HG03108 (cell line): ENCODE measurements around the gene CLOCK.
A peak's percentile ranks its signal among the peaks of the same experiment; 100 is the strongest.
"Not testable (repeated sequence)": the region's sequence is repeated elsewhere in the genome, so short reads cannot be mapped to it uniquely, and the experiment has no call there.

Experiments used
- ATAC-seq: cut with Tn5 transposase; IDR thresholded peaks from one replicate; pipeline ENCODE4 v1.9.1; 2021; ENCODE audit warnings: moderate library complexity; ENCODE audit not compliant: unreplicated experiment

Gene CLOCK, protein sequence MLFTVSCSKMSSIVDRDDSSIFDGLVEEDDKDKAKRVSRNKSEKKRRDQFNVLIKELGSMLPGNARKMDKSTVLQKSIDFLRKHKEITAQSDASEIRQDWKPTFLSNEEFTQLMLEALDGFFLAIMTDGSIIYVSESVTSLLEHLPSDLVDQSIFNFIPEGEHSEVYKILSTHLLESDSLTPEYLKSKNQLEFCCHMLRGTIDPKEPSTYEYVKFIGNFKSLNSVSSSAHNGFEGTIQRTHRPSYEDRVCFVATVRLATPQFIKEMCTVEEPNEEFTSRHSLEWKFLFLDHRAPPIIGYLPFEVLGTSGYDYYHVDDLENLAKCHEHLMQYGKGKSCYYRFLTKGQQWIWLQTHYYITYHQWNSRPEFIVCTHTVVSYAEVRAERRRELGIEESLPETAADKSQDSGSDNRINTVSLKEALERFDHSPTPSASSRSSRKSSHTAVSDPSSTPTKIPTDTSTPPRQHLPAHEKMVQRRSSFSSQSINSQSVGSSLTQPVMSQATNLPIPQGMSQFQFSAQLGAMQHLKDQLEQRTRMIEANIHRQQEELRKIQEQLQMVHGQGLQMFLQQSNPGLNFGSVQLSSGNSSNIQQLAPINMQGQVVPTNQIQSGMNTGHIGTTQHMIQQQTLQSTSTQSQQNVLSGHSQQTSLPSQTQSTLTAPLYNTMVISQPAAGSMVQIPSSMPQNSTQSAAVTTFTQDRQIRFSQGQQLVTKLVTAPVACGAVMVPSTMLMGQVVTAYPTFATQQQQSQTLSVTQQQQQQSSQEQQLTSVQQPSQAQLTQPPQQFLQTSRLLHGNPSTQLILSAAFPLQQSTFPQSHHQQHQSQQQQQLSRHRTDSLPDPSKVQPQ

GRCh38 chr4:55546756-55547465, at the start of gene CLOCK:
Gene CLOCK (minus strand): TSS chr4:55546909. CDS start chr4:55482785, 64,124 bp downstream.
- ATAC-seq: peak; percentile 64

- no peak for ATAC-seq
These were observed 45.3 kb upstream of the CLOCK start, which contains the start of gene PDCL2 for GRCh38 chr4:55592014-55592413. Gene PDCL2 (minus strand): TSS chr4:55592245. CDS start chr4:55592109, 136 bp downstream.

GRCh38 chr4:55588160-55588559, 41.5 kb upstream of the CLOCK start:
- ATAC-seq: no peak

DNA sequence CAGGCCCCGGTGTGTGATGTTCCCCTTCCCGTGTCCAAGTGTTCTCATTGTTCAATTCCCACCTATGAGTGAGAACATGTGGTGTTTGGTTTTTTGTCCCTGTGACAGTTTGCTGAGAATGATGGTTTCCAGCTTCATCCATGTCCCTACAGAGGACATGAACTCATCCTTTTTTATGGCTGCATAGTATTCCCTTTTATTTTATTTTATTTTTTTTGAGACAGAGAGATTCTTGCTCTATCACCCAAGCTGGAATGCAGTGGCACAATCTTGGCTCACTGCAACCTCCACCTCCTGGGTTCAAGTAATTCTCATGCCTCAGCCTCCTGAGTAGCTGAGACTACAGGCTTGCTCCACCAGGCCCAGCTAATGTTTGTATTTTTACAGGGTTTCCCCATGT, 36.1 kb upstream of the CLOCK start:
- not testable (repeated sequence) for ATAC-seq

DNA sequence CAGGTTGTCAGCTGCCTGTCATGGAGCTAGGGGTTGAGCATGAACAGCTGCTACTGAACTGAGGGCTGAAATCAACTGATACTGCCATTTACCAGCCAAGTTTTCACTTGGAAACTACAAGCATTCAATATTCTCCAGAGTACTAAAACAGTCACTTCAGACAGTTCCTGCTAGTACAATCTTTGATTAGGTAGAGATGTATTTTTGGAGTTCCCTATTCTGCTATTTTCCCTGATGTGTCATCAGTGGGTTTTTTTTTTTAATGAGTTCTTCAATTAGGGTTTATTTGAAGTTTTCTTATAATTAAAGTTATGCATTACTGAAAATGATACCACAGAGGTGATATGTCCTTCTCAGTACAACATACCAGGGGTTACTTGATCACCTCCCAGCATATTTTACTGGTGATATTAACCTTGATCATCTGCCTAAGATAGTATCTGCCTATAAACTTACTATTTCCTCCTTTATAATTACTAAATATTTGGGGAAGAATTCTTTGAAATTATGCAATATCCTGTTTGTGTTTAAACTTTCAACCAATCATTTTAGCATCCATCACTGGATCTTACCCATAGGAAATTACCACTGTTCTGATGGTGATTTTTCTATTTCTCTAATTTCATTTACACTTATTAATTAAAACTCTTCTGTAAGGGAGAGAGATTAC, 31.8 kb upstream of the CLOCK start:
- ATAC-seq: no peak

DNA sequence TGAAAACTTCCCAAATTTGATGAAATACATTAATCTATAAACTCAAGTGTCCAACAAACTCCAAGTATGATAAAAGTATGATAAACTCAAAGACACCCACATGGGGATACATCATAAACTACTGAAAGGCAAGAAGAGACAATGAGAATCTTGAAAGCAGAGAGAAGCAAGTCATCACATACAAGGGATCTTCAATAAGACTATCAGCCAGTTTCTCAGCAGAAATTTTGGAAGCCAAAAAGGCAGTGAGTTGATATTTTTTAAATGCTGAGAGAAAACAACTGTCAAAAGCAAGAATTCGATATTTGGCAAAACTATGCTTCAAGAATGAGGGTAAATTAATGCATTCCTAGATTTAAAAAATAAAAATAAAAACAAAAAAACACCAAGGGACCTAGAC, 28.8 kb upstream of the CLOCK start:
- ATAC-seq: no peak

DNA sequence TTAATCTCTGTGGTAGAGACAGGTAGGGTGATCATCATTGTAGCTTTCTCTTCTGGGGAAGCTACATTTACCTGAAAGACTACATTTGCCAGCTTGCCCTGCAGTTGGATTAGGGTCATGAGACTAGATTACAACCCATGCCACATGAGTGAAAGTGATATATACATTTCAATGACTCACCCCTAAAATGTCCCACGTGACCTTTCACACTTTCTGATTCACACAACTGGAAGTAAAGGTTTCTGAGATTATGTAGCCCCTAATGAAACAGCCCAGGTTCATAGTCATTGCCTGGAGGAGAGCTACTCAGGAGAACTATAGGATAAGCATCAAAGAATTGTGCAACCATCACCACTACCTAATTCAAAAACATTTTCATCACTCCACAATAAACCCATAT, 27.5 kb upstream of the CLOCK start:
- ATAC-seq: no peak

DNA sequence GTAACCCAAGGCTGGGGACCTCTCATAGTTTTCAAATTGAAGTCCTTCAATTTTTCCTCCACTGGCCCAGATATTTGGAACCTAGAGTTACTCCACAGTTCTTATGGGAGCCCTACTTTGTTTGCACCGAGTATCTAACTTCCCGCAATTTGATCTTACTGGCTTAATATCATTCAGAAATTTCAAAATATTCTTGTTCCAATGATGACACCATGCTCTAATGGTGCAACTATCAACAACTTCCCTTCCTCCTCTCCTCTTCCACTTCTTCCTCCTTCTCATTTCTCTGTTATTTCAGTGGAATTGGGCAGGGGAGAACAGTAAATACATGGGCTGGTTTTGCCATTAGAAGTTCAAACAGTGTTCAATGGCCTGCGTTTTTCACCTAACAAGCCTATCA, 25.1 kb upstream of the CLOCK start:
- ATAC-seq: no peak

DNA sequence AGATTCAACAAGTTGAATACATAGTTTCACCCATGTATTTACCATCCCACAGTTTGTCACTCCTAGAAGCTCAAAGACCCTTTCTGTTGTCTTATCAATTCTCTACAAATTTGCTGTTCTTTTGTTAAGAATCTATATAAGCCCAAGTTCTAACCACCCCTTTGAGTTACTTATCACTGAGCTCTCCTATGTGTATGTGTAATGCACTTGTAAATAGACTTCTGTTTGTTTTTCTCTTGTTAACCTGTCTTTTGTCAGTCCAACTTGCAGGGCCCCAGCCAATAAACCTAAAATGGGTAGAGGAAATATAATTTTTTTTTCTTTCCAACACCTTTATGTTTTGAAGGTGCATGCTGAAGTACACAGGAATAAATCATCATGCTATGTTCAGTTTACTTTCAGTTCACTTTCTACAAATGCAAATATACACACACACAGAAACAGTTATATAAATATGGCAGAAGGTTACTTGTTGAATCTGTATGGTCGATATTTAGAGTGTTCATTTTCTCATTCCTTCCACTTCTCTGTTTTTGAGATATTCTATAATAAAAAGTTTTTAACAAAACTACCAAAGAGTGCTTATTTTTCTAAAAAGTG, 22.3 kb upstream of the CLOCK start:
- no peak for ATAC-seq

DNA sequence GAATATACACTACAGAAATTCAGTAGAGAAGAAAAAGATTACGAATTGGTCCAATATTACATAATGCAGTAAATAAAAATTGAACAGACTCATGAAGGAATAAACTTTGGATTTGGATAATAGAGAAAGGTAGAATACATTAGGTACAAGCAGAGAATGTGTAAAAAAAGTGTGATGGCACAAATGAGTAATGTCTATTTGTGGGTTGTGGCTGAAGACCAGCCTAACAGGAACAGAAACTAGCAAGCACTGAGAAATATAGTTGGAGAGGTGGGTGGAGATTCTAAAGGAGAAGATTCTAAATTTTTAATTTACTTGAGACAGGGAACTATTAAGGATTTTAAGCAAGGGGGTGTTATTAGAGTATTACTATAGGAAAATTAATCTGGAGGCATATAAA, 15.2 kb upstream of the CLOCK start:
- ATAC-seq: peak; percentile 99

DNA sequence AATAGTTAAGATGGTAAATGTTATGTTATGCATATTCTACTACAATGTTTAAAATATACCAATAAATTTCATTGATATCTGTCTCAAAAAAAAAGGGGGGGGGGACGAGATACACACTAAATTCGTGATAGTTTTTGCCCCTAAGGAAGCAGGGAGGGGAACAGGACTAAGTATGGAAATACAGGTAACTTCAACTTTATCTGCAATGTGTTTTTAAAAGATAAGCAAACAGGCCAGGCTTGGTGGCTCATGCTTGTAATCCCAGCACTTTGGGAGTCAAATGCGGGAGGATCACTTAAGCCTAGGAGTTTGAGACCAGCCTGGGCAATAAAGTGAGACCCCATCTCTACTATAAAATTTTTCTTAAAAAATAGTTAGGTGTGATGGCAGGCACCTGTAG, 13.4 kb upstream of the CLOCK start:
- ATAC-seq: no peak

DNA sequence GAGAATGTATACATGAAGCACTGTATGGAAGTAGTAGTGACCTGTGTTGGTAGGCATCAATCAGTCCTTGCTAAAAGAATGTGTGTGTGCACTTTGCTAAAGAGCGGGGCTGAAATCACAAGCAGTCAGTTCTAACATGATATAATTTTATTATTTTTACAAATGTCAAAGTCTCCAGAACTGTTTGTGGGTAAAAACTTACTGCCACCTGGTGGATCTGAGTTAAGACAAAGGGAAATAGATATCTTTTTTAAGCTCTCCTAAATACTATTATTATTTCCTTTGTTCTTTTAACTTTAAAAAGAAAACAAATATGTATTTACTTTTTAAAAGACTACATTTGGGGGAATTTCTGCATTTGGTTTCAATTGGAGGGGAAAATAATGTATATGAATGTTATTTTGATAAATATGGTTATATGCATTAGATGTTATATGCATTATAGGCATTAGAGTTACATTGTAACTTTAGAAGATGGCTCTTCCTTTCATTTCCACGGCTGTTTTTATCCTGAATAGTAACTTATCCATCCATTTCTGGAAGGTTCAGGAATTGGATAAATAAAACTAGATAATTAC, 7.8 kb upstream of the CLOCK start:
- no peak for ATAC-seq

GRCh38 chr4:55553441-55554201, 6.9 kb upstream of the CLOCK start:
- no peak for ATAC-seq

DNA sequence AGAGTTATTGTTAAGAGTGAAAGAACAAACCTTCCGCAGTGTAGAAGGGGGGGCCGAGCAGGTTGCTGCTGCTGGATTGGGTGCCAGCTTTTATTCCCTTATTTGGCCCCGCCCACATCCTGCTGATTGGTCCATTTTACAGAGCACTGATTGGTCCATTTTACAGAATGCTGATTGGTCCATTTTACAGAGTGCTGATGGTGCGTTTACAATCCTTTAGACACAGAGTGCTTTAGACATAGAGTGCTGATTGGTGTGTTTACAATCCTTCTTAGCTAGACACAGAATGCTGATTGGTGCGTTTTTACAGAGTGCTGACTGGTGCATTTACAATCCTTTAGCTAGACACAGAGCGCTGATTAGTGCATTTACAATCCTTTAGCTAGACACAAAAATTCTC, 5.3 kb upstream of the CLOCK start:
- ATAC-seq: not testable (repeated sequence)

DNA sequence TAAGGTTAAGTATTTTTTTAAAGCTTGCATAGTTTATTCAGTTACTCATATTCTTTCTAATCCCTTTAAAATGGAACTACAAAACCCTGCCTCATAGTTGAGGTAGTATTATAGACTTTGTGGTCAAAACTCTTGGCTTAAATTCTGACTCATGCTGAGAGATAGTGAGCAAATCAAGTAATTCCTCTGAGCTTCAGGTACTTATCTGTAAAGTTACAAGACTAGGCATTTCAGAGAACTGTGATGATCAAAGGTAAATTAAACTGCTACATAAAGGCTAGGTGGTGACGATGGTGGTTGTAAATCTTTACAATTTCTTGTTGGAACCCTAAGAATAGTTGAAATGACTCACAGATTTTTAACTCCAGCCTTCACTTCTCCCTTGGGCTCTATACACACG, 3.2 kb upstream of the CLOCK start:
- ATAC-seq: no peak

- ATAC-seq: no peak
These were observed 1.2 kb upstream of the CLOCK start for GRCh38 chr4:55547918-55548317.

DNA sequence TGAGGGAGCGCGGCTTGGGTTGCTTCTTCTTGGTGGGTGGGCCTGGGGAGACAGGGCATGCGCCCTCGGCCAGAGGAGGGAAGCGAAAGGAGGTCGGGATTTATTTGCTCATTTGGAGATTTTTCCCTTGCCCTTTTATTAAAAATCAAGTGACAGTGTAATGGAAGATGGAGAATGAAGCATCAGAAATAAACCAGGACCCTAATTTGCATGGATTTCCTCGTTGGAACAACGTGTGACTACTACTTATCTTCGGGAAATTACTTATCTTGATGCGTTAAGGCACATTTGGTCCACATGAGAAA, 709 bp upstream of the CLOCK start:
- no peak for ATAC-seq

GRCh38 chr4:55546506-55546755, 278 bp downstream of the CLOCK start:
- no peak for ATAC-seq

- peak; percentile 42 for ATAC-seq
These were observed 836 bp downstream of the CLOCK start for GRCh38 chr4:55545641-55546505.
